HepG2 (cell line): ENCODE data around the gene MAP3K3. TPM values are rescaled to one million over a fixed set of nuclear protein-coding genes. Genes with fewer than 3 reads are reported as not detected.

Experiments used
- ATAC-seq: fragments of 200-7000 bp; cut with Tn5 transposase; 3 replicates; pipeline ENCODE4 v1.9.1; 2020; ENCODE audit warnings: mild to moderate bottlenecking, moderate library complexity
- BruUV-seq: library from RNA; stranded (reverse); fragments of 400-500 nt; replicated peaks from 2 replicates; lab custom pipeline; 2021; lab: Mats Ljungman, UMichigan
- CTCF ChIA-PET: fragments of 300-600 bp; formaldehyde crosslinking; extraction: SDS; loops from one replicate; lab custom pipeline; 2021; ENCODE audit warnings: low total read pairs, inconsistent platforms, low intra/inter-chr PET ratio; lab: Yijun Ruan, JAX
- POLR2A ChIA-PET: fragments of 350-600 bp; sonication (Branson Sonifier 250); formaldehyde crosslinking; loops from one replicate; lab custom pipeline; 2020; ENCODE audit warnings: antibody characterized with exemption, inconsistent platforms; lab: Yijun Ruan, JAX
- DNase-seq: peaks from one replicate; pipeline ENCODE4 v3.0.0-alpha.2; 2015; ENCODE audit warnings: low spot score
- FAIRE-seq: peaks from 3 replicates; lab custom pipeline; 2011; peaks lifted over from hg19 to GRCh38; lab: Jason Lieb, UNC
- H2AFZ ChIP-seq: one replicate; pipeline ENCODE4 v1.6.1; 2011; ENCODE audit warnings: low read length, inconsistent platforms
- H3K27ac ChIP-seq: fragments of 300-600 bp; 3 replicates; pipeline ENCODE4 v1.8.0; 2011; ENCODE audit warnings: mixed run types, mild to moderate bottlenecking, mixed read lengths, low read length, inconsistent platforms; ENCODE audit not compliant: insufficient read depth; ENCODE audit errors: extremely low read length
- H3K27me3 ChIP-seq, 2 experiments: fragments of 200-600 bp in 1 of 2; 2 replicates in 1 of 2; 3 replicates in 1 of 2; pipeline versions ENCODE4 v1.6.0 to v1.8.0; 2011; ENCODE audit warnings: low read length in 2 of 2, mild to moderate bottlenecking in 2 of 2, moderate library complexity in 2 of 2, inconsistent platforms in 1 of 2; ENCODE audit not compliant: insufficient read depth in 2 of 2, control insufficient read depth in 1 of 2
- H3K36me3 ChIP-seq, 2 experiments: fragments of 200-600 bp in 1 of 2; replicated peaks in 1 of 2; 2 replicates in 1 of 2; 3 replicates in 1 of 2; pipeline versions ENCODE4 v1.5.1 to v1.8.0; 2011; ENCODE audit warnings: low read length in 2 of 2, inconsistent platforms in 1 of 2; ENCODE audit not compliant: insufficient read depth in 2 of 2, control insufficient read depth in 1 of 2
- H3K4me1 ChIP-seq: 2 replicates; pipeline ENCODE4 v1.5.1; 2012; ENCODE audit warnings: low read length, inconsistent platforms; ENCODE audit not compliant: insufficient read depth
- H3K4me2 ChIP-seq: 2 replicates; pipeline ENCODE4 v1.6.0; 2011; ENCODE audit warnings: low read depth, low read length, inconsistent platforms
- H3K4me3 ChIP-seq, 3 experiments: fragments of 200-600 bp in 1 of 3; sonication (generic), shearing (Covaris generic) in 1 of 3; replicated peaks in 1 of 3; 2 replicates each; pipeline ENCODE4 v1.5.1; 2011 to 2016; ENCODE audit warnings: low read length in 3 of 3, inconsistent platforms in 2 of 3, low read depth in 2 of 3, mild to moderate bottlenecking in 2 of 3, control low read depth in 1 of 3, mixed read lengths in 1 of 3; ENCODE audit not compliant: insufficient read depth in 1 of 3
- H3K79me2 ChIP-seq: one replicate; pipeline ENCODE4 v1.6.1; 2011; ENCODE audit warnings: low read length, inconsistent platforms; ENCODE audit not compliant: insufficient read depth
- H3K9ac ChIP-seq: 2 replicates; pipeline ENCODE4 v1.6.0; 2011; ENCODE audit warnings: mild to moderate bottlenecking, low read depth, low read length, inconsistent platforms; ENCODE audit not compliant: insufficient read depth
- H3K9me3 ChIP-seq: 2 replicates; pipeline ENCODE4 v1.5.1; 2012; ENCODE audit warnings: mild to moderate bottlenecking, low read length
- H4K20me1 ChIP-seq: 2 replicates; pipeline ENCODE4 v1.6.0; 2011; ENCODE audit warnings: inconsistent platforms, mild to moderate bottlenecking, low read length, moderate library complexity; ENCODE audit not compliant: insufficient read depth
- ERF ChIP-seq: IDR thresholded peaks from 2 replicates; pipeline ENCODE4 v1.6.1; 2018; ENCODE audit warnings: missing biosample characterization, missing genetic modification reagents
- FOXC1 ChIP-seq: sonication (generic); formaldehyde crosslinking; IDR thresholded peaks from 2 replicates; pipeline ENCODE4 v1.8.0; 2022; ENCODE audit warnings: mild to moderate bottlenecking, missing genetic modification reagents, borderline replicate concordance
- HNF4G ChIP-seq, 2 experiments: sonication (generic) in 1 of 2; formaldehyde crosslinking in 1 of 2; IDR thresholded peaks; 2 replicates each; pipeline versions ENCODE4 v1.4.0 to v1.6.1; 2011 to 2020; ENCODE audit warnings: borderline replicate concordance in 2 of 2, low read depth in 2 of 2, mild to moderate bottlenecking in 2 of 2, low read length in 1 of 2, missing genetic modification reagents in 1 of 2, moderate library complexity in 1 of 2
- HOXA9 ChIP-seq: sonication (generic); formaldehyde crosslinking; IDR thresholded peaks from 2 replicates; pipeline ENCODE4 v1.8.1; 2022; ENCODE audit warnings: missing genetic modification reagents, mild to moderate bottlenecking, moderate library complexity, borderline replicate concordance
- JUND ChIP-seq: sonication (generic); formaldehyde crosslinking; IDR thresholded peaks from 2 replicates; pipeline ENCODE4 v1.8.0; 2022; ENCODE audit warnings: mild to moderate bottlenecking, missing genetic modification reagents
- KAT7 ChIP-seq: IDR thresholded peaks from 2 replicates; pipeline ENCODE4 v1.6.1; 2018; ENCODE audit warnings: borderline replicate concordance, missing compliant biosample characterization
- RBFOX2 ChIP-seq: fragments of 200-400 bp; formaldehyde crosslinking; IDR thresholded peaks from 2 replicates; pipeline ENCODE4 v1.6.1; 2017; ENCODE audit warnings: low read depth, mild to moderate bottlenecking, low read length
- ZKSCAN8 ChIP-seq: IDR thresholded peaks from 2 replicates; pipeline ENCODE4 v1.6.1; 2016; ENCODE audit warnings: borderline replicate concordance, missing genetic modification reagents, missing compliant biosample characterization
- ZNF329 ChIP-seq: sonication (generic); formaldehyde crosslinking; IDR thresholded peaks from 2 replicates; pipeline ENCODE4 v1.9.0; 2021; ENCODE audit warnings: low read depth, mild to moderate bottlenecking, missing genetic modification reagents
- ZNF557 ChIP-seq: sonication (generic); formaldehyde crosslinking; IDR thresholded peaks from 2 replicates; pipeline ENCODE4 v1.4.0; 2020; ENCODE audit warnings: missing genetic modification reagents
- WGBS: methylation state at CpG from one replicate; pipeline ENCODE4 v1.1.6; 2017; ENCODE audit warnings: low lambda C conversion rate; 5-methylcytosine and 5-hydroxymethylcytosine counted together
- in situ Hi-C: cut with HindIII; loops from 2 replicates; pipeline ENCODE4 v1.10.0; 2017; ENCODE audit warnings: low pct_unique_long_range_greater_than_20kb; ENCODE audit not compliant: extremely low pct_ligation_motif_present
- intact Hi-C: fragments of 100-400 bp; cut with micrococcal nuclease; formaldehyde crosslinking; loops from one replicate; pipeline ENCODE4 v1.10.0; 2022; ENCODE audit not compliant: unreplicated experiment
- polyA plus RNA-seq, 8 experiments: library from polyadenylated mRNA; depleted of rRNA in 3 of 8; stranded (reverse) in 7 of 8; unstranded in 1 of 8; fragments of >200 nt; fragmentation: Illumina TruSeq in 4 of 8; extraction: Trizol in 4 of 8; gene quantifications; 2 replicates each; pipeline versions ENCODE4 v1.2.1 to v1.2.3, GENCODE V29; 2011 to 2016; ENCODE audit warnings: low read depth in 4 of 8, missing spikeins in 1 of 8, mixed read lengths in 1 of 8; ENCODE audit not compliant: insufficient read depth in 1 of 8
- total RNA-seq, 5 experiments: library from RNA; depleted of rRNA; stranded (reverse); fragments of >200 nt; fragmentation: Illumina TruSeq; extraction: Trizol; gene quantifications; 2 replicates each; pipeline ENCODE4 v1.2.3, GENCODE V29; 2016; ENCODE audit warnings: low read depth in 1 of 5
- TF ChIP-seq, protein P1 (sequence below): IDR thresholded peaks from 2 replicates; pipeline ENCODE4 v1.6.1; 2018; ENCODE audit warnings: missing genetic modification reagents, mild to moderate bottlenecking, missing compliant biosample characterization
- TF ChIP-seq, protein P2 (sequence below): sonication (generic); formaldehyde crosslinking; conservative IDR thresholded peaks from 2 replicates; pipeline ENCODE4 v1.4.0; 2020; ENCODE audit warnings: mild to moderate bottlenecking, missing genetic modification reagents, moderate library complexity
- TF ChIP-seq, protein P3 (sequence below): IDR thresholded peaks from 2 replicates; pipeline ENCODE4 v1.6.1; 2012; ENCODE audit warnings: low read length, improper control_type of control experiment

The MAP3K3 gene
- total and polyA plus RNA-seq, 2 of the 13 experiments (the other 11 are each of a cell fraction or from before 2014, with no cell fraction given) = 17.7 to 21.8 TPM

DNA sequence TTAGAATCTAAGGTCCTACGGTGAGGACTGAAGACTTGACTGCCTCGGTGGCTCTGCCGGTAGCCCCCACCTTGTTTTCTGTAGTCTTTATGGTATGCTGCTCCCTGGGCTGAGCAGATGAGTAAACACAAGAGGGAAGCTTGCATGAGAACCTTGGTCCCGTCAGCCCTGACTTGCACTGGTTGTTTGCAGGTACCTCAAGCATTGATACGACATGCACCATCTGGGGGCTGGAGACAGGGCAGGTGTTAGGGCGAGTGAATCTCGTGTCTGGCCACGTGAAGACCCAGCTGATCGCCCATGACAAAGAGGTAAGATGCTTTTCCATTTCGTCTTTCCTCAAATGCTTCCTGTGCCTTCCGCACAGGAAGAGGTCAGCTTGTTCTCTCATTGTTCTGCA is 42.6 kb upstream of the MAP3K3 start:
- peak overlapping the region; percentile 45 for H3K9ac ChIP-seq
- peaks cover 21 to 38% of the 10 kb centered on the region in 2 experiments for H3K36me3 ChIP-seq
- peak overlapping the region; percentile 68 for H3K4me2 ChIP-seq
- H3K9me3 ChIP-seq = no peaks in the 10 kb centered on the region
- DNase-seq (peak; percentile 83), ATAC-seq (peak; percentile 58), FAIRE-seq (peak; percentile 95)
- 17% methylated on average over 11 of the region's 11 CpGs for whole genome bisulfite sequencing
- CTCF ChIA-PET = no interaction called here
- POLR2A ChIA-PET = interaction anchor here (0.9 to 3.2 kb wide), 7 partner anchors 13 to 59 kb away, joined by 3 to 28 read pairs (median 6); partner anchors contain the start of genes DCAF7, MAP3K3 and TACO1
- H4K20me1 ChIP-seq = peaks cover 8% of the 10 kb centered on the region; the same call in 1 of the 2 replicates
- in situ Hi-C loops = no loop called here
- intact Hi-C loops = loop anchor here (2.0 to 10.0 kb wide), 5 partner anchors 29 to 155 kb away; partner anchors contain the start of genes DCAF7, KCNH6 and MAP3K3
- H3K4me3 ChIP-seq = peak overlapping the region in 2 of 3 experiments; percentile 8 to 33; a peak in 2 of 6 replicates
- no TSS peak for BruUV-seq
- H3K27me3 ChIP-seq = no peaks in the 10 kb centered on the region
- peaks cover 21% of the 10 kb centered on the region for H3K79me2 ChIP-seq
- H2AFZ ChIP-seq = no peak overlapping the region
- peaks cover 46% of the 10 kb centered on the region for H3K4me1 ChIP-seq
- peak overlapping the region; percentile 83 for H3K27ac ChIP-seq
- peak; percentile 22; the same call in 1 of the 2 replicates for TF ChIP-seq ZNF329 (CRISPR knock-in tag)
- TF ChIP-seq, protein P1, sequence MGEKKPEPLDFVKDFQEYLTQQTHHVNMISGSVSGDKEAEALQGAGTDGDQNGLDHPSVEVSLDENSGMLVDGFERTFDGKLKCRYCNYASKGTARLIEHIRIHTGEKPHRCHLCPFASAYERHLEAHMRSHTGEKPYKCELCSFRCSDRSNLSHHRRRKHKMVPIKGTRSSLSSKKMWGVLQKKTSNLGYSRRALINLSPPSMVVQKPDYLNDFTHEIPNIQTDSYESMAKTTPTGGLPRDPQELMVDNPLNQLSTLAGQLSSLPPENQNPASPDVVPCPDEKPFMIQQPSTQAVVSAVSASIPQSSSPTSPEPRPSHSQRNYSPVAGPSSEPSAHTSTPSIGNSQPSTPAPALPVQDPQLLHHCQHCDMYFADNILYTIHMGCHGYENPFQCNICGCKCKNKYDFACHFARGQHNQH (CRISPR knock-in tag) = peak; percentile 84; the same call in 1 of the 2 replicates
- TF ChIP-seq HNF4G (IDR thresholded peaks at IDR 0.05; ENCODE audit: borderline replicate concordance, low read depth, low read length) = 0 out of 2 replicates have a peak, but pooled peaks have one; percentile 41
- peak; percentile 87; the same call in 1 of the 2 replicates for TF ChIP-seq HNF4G (CRISPR knock-in tag; IDR thresholded peaks at IDR 0.05; ENCODE audit: borderline replicate concordance, low read depth)
- peak; percentile 92 for TF ChIP-seq ZNF557 (CRISPR knock-in tag)
- TF ChIP-seq, protein P2, sequence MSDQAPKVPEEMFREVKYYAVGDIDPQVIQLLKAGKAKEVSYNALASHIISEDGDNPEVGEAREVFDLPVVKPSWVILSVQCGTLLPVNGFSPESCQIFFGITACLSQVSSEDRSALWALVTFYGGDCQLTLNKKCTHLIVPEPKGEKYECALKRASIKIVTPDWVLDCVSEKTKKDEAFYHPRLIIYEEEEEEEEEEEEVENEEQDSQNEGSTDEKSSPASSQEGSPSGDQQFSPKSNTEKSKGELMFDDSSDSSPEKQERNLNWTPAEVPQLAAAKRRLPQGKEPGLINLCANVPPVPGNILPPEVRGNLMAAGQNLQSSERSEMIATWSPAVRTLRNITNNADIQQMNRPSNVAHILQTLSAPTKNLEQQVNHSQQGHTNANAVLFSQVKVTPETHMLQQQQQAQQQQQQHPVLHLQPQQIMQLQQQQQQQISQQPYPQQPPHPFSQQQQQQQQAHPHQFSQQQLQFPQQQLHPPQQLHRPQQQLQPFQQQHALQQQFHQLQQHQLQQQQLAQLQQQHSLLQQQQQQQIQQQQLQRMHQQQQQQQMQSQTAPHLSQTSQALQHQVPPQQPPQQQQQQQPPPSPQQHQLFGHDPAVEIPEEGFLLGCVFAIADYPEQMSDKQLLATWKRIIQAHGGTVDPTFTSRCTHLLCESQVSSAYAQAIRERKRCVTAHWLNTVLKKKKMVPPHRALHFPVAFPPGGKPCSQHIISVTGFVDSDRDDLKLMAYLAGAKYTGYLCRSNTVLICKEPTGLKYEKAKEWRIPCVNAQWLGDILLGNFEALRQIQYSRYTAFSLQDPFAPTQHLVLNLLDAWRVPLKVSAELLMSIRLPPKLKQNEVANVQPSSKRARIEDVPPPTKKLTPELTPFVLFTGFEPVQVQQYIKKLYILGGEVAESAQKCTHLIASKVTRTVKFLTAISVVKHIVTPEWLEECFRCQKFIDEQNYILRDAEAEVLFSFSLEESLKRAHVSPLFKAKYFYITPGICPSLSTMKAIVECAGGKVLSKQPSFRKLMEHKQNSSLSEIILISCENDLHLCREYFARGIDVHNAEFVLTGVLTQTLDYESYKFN (CRISPR knock-in tag) = peak; percentile 90
- peak; percentile 67 for TF ChIP-seq ERF (CRISPR knock-in tag)
- no peak for TF ChIP-seq RBFOX2
- peak; percentile 45; the same call in 1 of the 2 replicates for TF ChIP-seq FOXC1 (CRISPR knock-in tag)
- peak; percentile 69; the same call in 1 of the 2 replicates for TF ChIP-seq ZKSCAN8 (CRISPR knock-in tag)
- no peak for TF ChIP-seq KAT7
- no peak for TF ChIP-seq HOXA9
- TF ChIP-seq JUND (CRISPR knock-in tag) = peak; percentile 47; the same call in 1 of the 2 replicates
- TF ChIP-seq, protein P3, sequence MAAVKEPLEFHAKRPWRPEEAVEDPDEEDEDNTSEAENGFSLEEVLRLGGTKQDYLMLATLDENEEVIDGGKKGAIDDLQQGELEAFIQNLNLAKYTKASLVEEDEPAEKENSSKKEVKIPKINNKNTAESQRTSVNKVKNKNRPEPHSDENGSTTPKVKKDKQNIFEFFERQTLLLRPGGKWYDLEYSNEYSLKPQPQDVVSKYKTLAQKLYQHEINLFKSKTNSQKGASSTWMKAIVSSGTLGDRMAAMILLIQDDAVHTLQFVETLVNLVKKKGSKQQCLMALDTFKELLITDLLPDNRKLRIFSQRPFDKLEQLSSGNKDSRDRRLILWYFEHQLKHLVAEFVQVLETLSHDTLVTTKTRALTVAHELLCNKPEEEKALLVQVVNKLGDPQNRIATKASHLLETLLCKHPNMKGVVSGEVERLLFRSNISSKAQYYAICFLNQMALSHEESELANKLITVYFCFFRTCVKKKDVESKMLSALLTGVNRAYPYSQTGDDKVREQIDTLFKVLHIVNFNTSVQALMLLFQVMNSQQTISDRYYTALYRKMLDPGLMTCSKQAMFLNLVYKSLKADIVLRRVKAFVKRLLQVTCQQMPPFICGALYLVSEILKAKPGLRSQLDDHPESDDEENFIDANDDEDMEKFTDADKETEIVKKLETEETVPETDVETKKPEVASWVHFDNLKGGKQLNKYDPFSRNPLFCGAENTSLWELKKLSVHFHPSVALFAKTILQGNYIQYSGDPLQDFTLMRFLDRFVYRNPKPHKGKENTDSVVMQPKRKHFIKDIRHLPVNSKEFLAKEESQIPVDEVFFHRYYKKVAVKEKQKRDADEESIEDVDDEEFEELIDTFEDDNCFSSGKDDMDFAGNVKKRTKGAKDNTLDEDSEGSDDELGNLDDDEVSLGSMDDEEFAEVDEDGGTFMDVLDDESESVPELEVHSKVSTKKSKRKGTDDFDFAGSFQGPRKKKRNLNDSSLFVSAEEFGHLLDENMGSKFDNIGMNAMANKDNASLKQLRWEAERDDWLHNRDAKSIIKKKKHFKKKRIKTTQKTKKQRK = no peak
